ENCODE results near the gene IL4I1. TPM values are rescaled to one million over a fixed set of nuclear protein-coding genes. Genes with fewer than 3 reads are reported as not detected.
A peak's percentile ranks its signal among the peaks of the same experiment; 100 is the strongest.

Gene IL4I1
- total RNA-seq, 1 experiment from 2014 or later: 8.2 TPM

- BruUV-seq (replicated peaks): no TSS peak
- H3K4me1 Mint-ChIP-seq (ENCODE audit: low read depth, unreplicated experiment): no peaks in the 10 kb centered on the region
- CTCF ChIA-PET: no interaction called here
- no peaks in the 10 kb centered on the region for H3K9me3 Mint-ChIP-seq (ENCODE audit: low read depth, unreplicated experiment)
- H3K36me3 Mint-ChIP-seq (ENCODE audit: insufficient read depth, unreplicated experiment): peaks cover 40% of the 10 kb centered on the region
- no peak overlapping the region for H3K4me3 Mint-ChIP-seq (ENCODE audit: low read depth, unreplicated experiment)
- no peak for DNase-seq
- TF ChIP-seq, protein P1, sequence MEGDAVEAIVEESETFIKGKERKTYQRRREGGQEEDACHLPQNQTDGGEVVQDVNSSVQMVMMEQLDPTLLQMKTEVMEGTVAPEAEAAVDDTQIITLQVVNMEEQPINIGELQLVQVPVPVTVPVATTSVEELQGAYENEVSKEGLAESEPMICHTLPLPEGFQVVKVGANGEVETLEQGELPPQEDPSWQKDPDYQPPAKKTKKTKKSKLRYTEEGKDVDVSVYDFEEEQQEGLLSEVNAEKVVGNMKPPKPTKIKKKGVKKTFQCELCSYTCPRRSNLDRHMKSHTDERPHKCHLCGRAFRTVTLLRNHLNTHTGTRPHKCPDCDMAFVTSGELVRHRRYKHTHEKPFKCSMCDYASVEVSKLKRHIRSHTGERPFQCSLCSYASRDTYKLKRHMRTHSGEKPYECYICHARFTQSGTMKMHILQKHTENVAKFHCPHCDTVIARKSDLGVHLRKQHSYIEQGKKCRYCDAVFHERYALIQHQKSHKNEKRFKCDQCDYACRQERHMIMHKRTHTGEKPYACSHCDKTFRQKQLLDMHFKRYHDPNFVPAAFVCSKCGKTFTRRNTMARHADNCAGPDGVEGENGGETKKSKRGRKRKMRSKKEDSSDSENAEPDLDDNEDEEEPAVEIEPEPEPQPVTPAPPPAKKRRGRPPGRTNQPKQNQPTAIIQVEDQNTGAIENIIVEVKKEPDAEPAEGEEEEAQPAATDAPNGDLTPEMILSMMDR (IDR thresholded peaks at IDR 0.05; ENCODE audit: unreplicated experiment): no peak
- H3K27ac Mint-ChIP-seq (ENCODE audit: unreplicated experiment): peak overlapping the region; percentile 48
- intact Hi-C loops (cut with micrococcal nuclease; ENCODE audit: unreplicated experiment): no loop called here
- no peaks in the 10 kb centered on the region for H3K27me3 Mint-ChIP-seq (ENCODE audit: unreplicated experiment)
Observed at GRCh38 chr19:49840321-49840720, 56.4 kb downstream of the IL4I1 start.

GRCh38 chr19:49839713-49840112 lies 57.0 kb downstream of the IL4I1 start:
- intact Hi-C loops (cut with micrococcal nuclease; ENCODE audit: unreplicated experiment): no loop called here
- no peak for DNase-seq
- Mint-ChIP-seq H3K36me3 (ENCODE audit: insufficient read depth, unreplicated experiment) (peaks cover 47% of the 10 kb centered on the region), H3K27me3 (ENCODE audit: unreplicated experiment) (no peaks in the 10 kb centered on the region), H3K4me3 (ENCODE audit: low read depth, unreplicated experiment) (no peak overlapping the region), H3K9me3 (ENCODE audit: low read depth, unreplicated experiment) (no peaks in the 10 kb centered on the region), H3K4me1 (ENCODE audit: low read depth, unreplicated experiment) (no peaks in the 10 kb centered on the region), H3K27ac (ENCODE audit: unreplicated experiment) (no peak overlapping the region)
- TF ChIP-seq, protein P1 (IDR thresholded peaks at IDR 0.05; ENCODE audit: unreplicated experiment): no peak
- BruUV-seq (replicated peaks): no TSS peak
- CTCF ChIA-PET: interaction anchor here (0.5 kb wide), 1 partner anchor 1337 kb away, joined by 3 read pairs; no protein-coding TSS in a partner anchor

Small RNAs within 50 kb of the gene (microRNA-seq; reads per million reads assigned to microRNA genes)
- gene MIR4749: 6.0 reads per million, percentile 20 among the genes with 10 or more reads in this experiment
- gene MIR4750: not detected

Other genes starting within 250 kb of the IL4I1 start
- gene IRF3, start 231.0 kb downstream of the IL4I1 start, total RNA-seq (2022): 189 and 191 TPM in 2 replicates
- 66.5 and 70.8 TPM in 2 replicates for gene BCL2L12, start 231.0 kb downstream of the IL4I1 start, total RNA-seq (2022)
- gene PRMT1, start 219.6 kb downstream of the IL4I1 start, total RNA-seq (2022): 350 and 369 TPM in 2 replicates
- gene ADM5, start 207.3 kb downstream of the IL4I1 start, total RNA-seq (2022): 17.0 and 18.5 TPM in 2 replicates
- gene CPT1C, start 205.8 kb downstream of the IL4I1 start, total RNA-seq (2022): 0.57 and 1.4 TPM in 2 replicates
- gene TSKS, start 133.6 kb downstream of the IL4I1 start, total RNA-seq (2022): not detected in 2 replicates
- gene AP2A1, start 129.9 kb downstream of the IL4I1 start, total RNA-seq (2022): 80.1 and 89.0 TPM in 2 replicates
- 12.2 and 17.0 TPM in 2 replicates for gene FUZ, start 83.6 kb downstream of the IL4I1 start, total RNA-seq (2022)
- gene MED25, start 78.6 kb downstream of the IL4I1 start, total RNA-seq (2022): 89.7 and 95.8 TPM in 2 replicates
- gene PTOV1, start 45.7 kb downstream of the IL4I1 start, total RNA-seq (2022): 231 and 256 TPM in 2 replicates
- 185 and 189 TPM in 2 replicates for gene PNKP, start 29.3 kb downstream of the IL4I1 start, total RNA-seq (2022)
- gene AKT1S1, start 19.5 kb downstream of the IL4I1 start, total RNA-seq (2022): 58.9 and 65.2 TPM in 2 replicates
- gene TBC1D17, start 19.2 kb downstream of the IL4I1 start, total RNA-seq (2022): 54.7 and 56.9 TPM in 2 replicates
- gene ATF5, start 32.3 kb upstream of the IL4I1 start, total RNA-seq (2022): 30.7 and 40.6 TPM in 2 replicates
- 116 and 124 TPM in 2 replicates for gene NUP62, start 32.6 kb upstream of the IL4I1 start, total RNA-seq (2022)
- gene SIGLEC11, start 64.3 kb upstream of the IL4I1 start, total RNA-seq (2022): not detected in 2 replicates
- 68.4 and 74.5 TPM in 2 replicates for gene VRK3, start 128.5 kb upstream of the IL4I1 start, total RNA-seq (2022)
- 27.2 and 28.8 TPM in 2 replicates for gene ZNF473, start 129.1 kb upstream of the IL4I1 start, total RNA-seq (2022)

Measured in Calu3 (cell line).